ENCODE measurements around the gene LPP. TPM values are rescaled to one million over a fixed set of nuclear protein-coding genes. Genes with fewer than 3 reads are reported as not detected.

The LPP gene
- total RNA-seq, 4 donors from 2014 or later = 45.9 to 81.1 (median 63.0) TPM

DNA sequence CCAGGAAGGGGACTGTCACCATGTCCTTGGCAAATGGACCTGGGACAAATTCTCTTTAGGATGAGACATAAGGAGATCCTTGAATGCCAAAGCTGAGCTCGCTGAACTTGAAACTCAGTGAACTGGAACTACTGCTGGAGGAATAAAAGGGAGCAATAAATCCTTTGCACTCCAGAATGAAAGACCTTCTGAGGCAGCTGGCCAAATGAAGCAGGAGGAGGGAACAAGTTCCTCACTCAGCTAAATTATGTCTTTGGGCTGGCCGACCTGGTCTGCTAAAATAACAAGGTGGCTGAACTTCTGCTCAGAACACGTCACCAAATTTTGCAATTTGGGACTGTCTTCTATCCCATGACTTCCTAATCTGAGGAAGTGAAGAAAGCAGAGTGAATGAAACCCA is 314.7 kb downstream of the LPP start:
- intact Hi-C loops (cut with DNase I; ENCODE audit: low total_unique reads) = no loop called here
- no peak overlapping the region for H3K4me3 ChIP-seq (ENCODE audit: low read depth, poor library complexity, severe bottlenecking)
- TF ChIP-seq CTCF (IDR thresholded peaks at IDR 0.05) = no peak
- no peak for TF ChIP-seq POLR2A (IDR thresholded peaks at IDR 0.05)
- WGBS, 2 donors = 53 to 74% methylated on average over 3 of the region's 3 CpGs
- DNase-seq (ENCODE audit: low spot score in 2 of 2) = peak; percentile 80 to 89

DNA sequence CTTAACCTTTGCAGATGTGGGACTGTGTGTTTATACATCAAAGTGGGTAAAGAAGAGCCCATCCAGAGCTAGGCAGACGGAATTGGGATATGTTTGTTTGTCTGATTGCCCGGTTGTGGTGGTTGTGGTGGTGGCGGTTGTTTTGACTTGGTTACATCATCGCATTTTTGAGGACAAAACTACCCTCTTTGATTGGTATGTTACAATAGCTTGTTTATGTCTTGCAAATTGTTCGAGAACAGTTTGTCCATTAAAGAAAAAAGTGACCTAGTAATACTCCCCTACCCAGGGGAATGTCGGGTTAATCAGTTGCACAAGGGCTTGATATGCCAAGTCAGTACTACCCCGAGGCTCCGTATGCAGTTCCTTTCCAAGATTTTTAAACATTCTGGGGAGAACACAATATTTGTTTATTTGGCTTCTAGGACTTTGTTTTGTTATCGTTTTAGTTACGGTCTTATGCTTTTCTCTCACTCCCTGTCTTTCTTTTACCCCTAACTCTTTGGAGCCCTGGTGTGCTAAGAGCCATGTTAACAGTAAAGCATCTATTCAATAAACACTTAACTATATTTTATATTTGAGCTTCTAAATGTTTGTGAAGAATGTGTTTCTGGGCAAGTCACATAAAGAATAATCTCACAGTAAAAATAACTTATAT is 315.4 kb downstream of the LPP start:
- no peak overlapping the region for H3K4me3 ChIP-seq (ENCODE audit: low read depth, poor library complexity, severe bottlenecking)
- 57 to 67% methylated on average over 10 of the region's 10 CpGs for WGBS, 2 donors
- no peak for TF ChIP-seq POLR2A (IDR thresholded peaks at IDR 0.05)
- no peak for TF ChIP-seq CTCF (IDR thresholded peaks at IDR 0.05)
- intact Hi-C loops (cut with DNase I; ENCODE audit: low total_unique reads) = no loop called here
- DNase-seq (ENCODE audit: low spot score in 2 of 2) = peak in 1 of 2 donors; percentile 48

DNA sequence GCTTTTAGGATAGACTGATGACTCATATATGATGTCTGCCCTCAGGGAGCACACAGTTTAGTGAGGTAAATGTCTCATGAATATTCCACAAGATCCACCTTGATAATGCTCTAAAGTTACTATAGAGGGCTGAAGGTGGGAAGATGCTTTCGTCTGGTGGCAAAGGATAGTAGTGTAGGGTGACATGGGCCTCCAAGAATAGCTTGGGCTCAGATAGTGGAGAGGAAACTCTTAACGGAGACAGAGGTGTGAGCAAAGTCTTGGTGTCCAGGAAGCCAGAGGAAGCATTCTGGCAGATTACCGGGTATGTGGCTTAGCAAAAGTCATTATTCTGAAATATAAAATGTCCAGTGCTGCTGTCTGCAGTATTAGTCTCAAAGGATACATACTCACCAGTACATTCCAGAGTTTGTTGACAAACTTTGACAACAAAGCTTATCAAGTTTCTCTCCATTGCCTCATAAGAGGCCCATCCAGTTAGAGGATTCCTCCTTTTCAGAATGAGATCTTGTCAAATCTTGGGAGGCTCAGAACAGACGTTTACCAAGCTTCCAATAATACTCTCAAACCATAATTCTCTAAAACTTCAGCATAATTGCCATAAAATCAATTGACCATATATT is 316.7 kb downstream of the LPP start:
- no peak overlapping the region for H3K4me3 ChIP-seq (ENCODE audit: low read depth, poor library complexity, severe bottlenecking)
- TF ChIP-seq CTCF (IDR thresholded peaks at IDR 0.05) = no peak
- no peak for TF ChIP-seq POLR2A (IDR thresholded peaks at IDR 0.05)
- DNase-seq (ENCODE audit: low spot score in 2 of 2) = no peak
- intact Hi-C loops (cut with DNase I; ENCODE audit: low total_unique reads) = no loop called here
- WGBS, 2 donors = 88 to 92% methylated on average over 4 of the region's 4 CpGs

DNA sequence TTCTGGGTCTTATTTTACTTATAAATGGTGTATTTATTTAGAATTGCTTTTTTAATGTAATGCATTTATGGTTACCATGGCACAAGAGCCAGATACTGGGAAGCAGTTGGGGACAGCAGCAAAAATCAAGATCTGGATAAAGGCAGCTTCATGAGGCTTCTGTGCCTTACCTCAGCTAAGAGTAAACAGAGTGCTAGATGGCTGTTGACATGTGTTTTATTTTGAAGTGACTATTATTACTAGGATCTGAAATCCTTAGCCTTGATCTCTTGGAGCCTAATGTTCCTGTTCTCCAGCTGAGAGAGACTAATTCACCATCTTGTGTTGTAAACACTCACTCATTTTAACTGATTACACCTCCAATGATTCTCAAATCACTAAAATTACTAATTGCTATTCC is 317.8 kb downstream of the LPP start:
- intact Hi-C loops (cut with DNase I; ENCODE audit: low total_unique reads) = no loop called here
- no peak for TF ChIP-seq POLR2A (IDR thresholded peaks at IDR 0.05)
- no peak for TF ChIP-seq CTCF (IDR thresholded peaks at IDR 0.05)
- DNase-seq (ENCODE audit: low spot score in 2 of 2) = no peak
- H3K4me3 ChIP-seq (ENCODE audit: low read depth, poor library complexity, severe bottlenecking) = no peak overlapping the region

GRCh38 chr3:188472336-188472735 is 318.4 kb downstream of the LPP start:
- 61 to 69% methylated on average over 1 of the region's 1 CpG for WGBS, 2 donors
- no peak for DNase-seq (ENCODE audit: low spot score in 2 of 2)
- H3K4me3 ChIP-seq (ENCODE audit: low read depth, poor library complexity, severe bottlenecking) = no peak overlapping the region
- TF ChIP-seq POLR2A (IDR thresholded peaks at IDR 0.05) (no peak), CTCF (IDR thresholded peaks at IDR 0.05) (no peak)
- intact Hi-C loops (cut with DNase I; ENCODE audit: low total_unique reads) = no loop called here

DNA sequence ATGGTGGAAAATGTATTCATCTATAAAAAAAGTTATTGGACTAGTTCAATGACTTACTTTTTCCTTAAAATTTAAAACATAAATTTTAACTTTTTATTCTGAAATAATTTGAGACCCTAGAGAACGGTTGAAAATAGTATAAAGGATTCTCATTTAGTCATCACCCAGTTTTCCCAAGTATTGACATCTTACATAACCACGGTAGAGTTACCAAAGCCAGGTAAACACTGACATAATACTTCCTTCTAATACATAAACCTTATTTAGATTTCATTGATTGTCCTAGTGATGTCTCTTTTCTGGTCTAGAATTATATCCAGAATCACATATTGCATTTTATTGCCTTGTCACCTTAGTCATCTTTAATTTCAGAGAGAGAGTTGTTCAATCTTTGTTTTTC is 319.1 kb downstream of the LPP start:
- no peak for TF ChIP-seq CTCF (IDR thresholded peaks at IDR 0.05)
- TF ChIP-seq POLR2A (IDR thresholded peaks at IDR 0.05) = no peak
- intact Hi-C loops (cut with DNase I; ENCODE audit: low total_unique reads) = no loop called here
- no peak overlapping the region for H3K4me3 ChIP-seq (ENCODE audit: low read depth, poor library complexity, severe bottlenecking)
- WGBS, 2 donors = 92 to 97% methylated on average over 2 of the region's 2 CpGs
- no peak for DNase-seq (ENCODE audit: low spot score in 2 of 2)
